Keratinocyte (primary cell): ENCODE results near the gene SEPHS2. TPM values are rescaled to one million over a fixed set of nuclear protein-coding genes. Genes with fewer than 3 reads are reported as not detected.
"Not testable (repeated sequence)": the region's sequence is repeated elsewhere in the genome, so short reads cannot be mapped to it uniquely, and the experiment has no call there.

ENCODE experiments used
- DNase-seq: peaks from one replicate; pipeline ENCODE4 v3.0.0-alpha.2; 2011; ENCODE audit warnings: low read depth, missing footprints, low spot score
- FAIRE-seq: peaks from 2 replicates; lab custom pipeline; 2011; peaks lifted over from hg19 to GRCh38; lab: Jason Lieb, UNC
- H2AFZ ChIP-seq: 2 replicates; pipeline ENCODE4 v1.6.0; 2012; ENCODE audit warnings: low read length, control low read depth, inconsistent platforms; ENCODE audit not compliant: control insufficient read depth
- H3K27ac ChIP-seq: 2 replicates; pipeline ENCODE4 v1.5.1; 2011; ENCODE audit warnings: low read length; ENCODE audit not compliant: control insufficient read depth, insufficient read depth
- H3K27me3 ChIP-seq: 3 replicates; pipeline ENCODE4 v1.6.0; 2011; ENCODE audit warnings: low read length; ENCODE audit not compliant: control insufficient read depth, insufficient read depth; ENCODE audit errors: extremely low read depth
- H3K36me3 ChIP-seq, 2 experiments: 2 replicates in 1 of 2; 3 replicates in 1 of 2; pipeline ENCODE4 v1.5.1; 2011; ENCODE audit warnings: low read length in 2 of 2, mild to moderate bottlenecking in 1 of 2; ENCODE audit not compliant: control insufficient read depth in 2 of 2, insufficient read depth in 2 of 2; ENCODE audit errors: extremely low read depth in 1 of 2
- H3K4me1 ChIP-seq: 3 replicates; pipeline ENCODE4 v1.5.1; 2011; ENCODE audit warnings: low read length; ENCODE audit not compliant: control insufficient read depth, insufficient read depth; ENCODE audit errors: extremely low read depth
- H3K4me2 ChIP-seq: 3 replicates; pipeline ENCODE4 v1.6.0; 2011; ENCODE audit warnings: low read depth, low read length; ENCODE audit not compliant: control insufficient read depth, insufficient read depth; ENCODE audit errors: extremely low read depth
- H3K4me3 ChIP-seq, 3 experiments: fragments of 200-600 bp in 1 of 3; sonication (generic) in 1 of 3; 2 replicates in 2 of 3; 3 replicates in 1 of 3; pipeline ENCODE4 v1.5.1; 2011 to 2016; ENCODE audit warnings: low read length in 3 of 3, mild to moderate bottlenecking in 3 of 3, control low read depth in 2 of 3, inconsistent platforms in 1 of 3, low read depth in 1 of 3, mixed read lengths in 1 of 3, mixed run types in 1 of 3, moderate library complexity in 1 of 3; ENCODE audit not compliant: control insufficient read depth in 2 of 3, insufficient read depth in 2 of 3; ENCODE audit errors: extremely low read depth in 1 of 3
- H3K79me2 ChIP-seq: 2 replicates; pipeline ENCODE4 v1.6.0; 2012; ENCODE audit warnings: low read length; ENCODE audit not compliant: control insufficient read depth, insufficient read depth
- H3K9ac ChIP-seq: 3 replicates; pipeline ENCODE4 v1.6.0; 2011; ENCODE audit warnings: low read length; ENCODE audit not compliant: control insufficient read depth, insufficient read depth; ENCODE audit errors: extremely low read depth
- H3K9me1 ChIP-seq: 3 replicates; pipeline ENCODE4 v1.6.0; 2011; ENCODE audit warnings: low read length; ENCODE audit not compliant: control insufficient read depth, insufficient read depth; ENCODE audit errors: extremely low read depth
- H3K9me3 ChIP-seq: 2 replicates; pipeline ENCODE4 v1.5.1; 2012; ENCODE audit warnings: low read depth, low read length; ENCODE audit not compliant: control insufficient read depth
- H4K20me1 ChIP-seq: 3 replicates; pipeline ENCODE4 v1.6.0; 2011; ENCODE audit warnings: low read length; ENCODE audit not compliant: control insufficient read depth, insufficient read depth; ENCODE audit errors: extremely low read depth
- EZH2 ChIP-seq: IDR thresholded peaks from one replicate; pipeline ENCODE4 v1.6.1; 2012; ENCODE audit warnings: inconsistent platforms, mild to moderate bottlenecking, low read length, moderate library complexity
- dilution Hi-C: fragments of 300-500 bp; cut with MboI; formaldehyde crosslinking; loops from one replicate; pipeline ENCODE4 v1.7.0; 2020; ENCODE audit warnings: low sequenced_read_pairs; ENCODE audit not compliant: extremely low pct_ligation_motif_present
- polyA plus RNA-seq, 5 experiments: library from polyadenylated mRNA; depleted of rRNA in 3 of 5; stranded (reverse) in 3 of 5; stranded (forward) in 1 of 5; unstranded in 1 of 5; fragments of >200 nt; gene quantifications; 1 replicate in 1 of 5; 2 replicates in 3 of 5; 3 replicates in 1 of 5; pipeline versions ENCODE4 v1.2.1 to v1.2.3, GENCODE V29; 2011 to 2012; ENCODE audit warnings: missing spikeins in 2 of 5, low read depth in 1 of 5, low replicate concordance in 1 of 5
- TF ChIP-seq, protein P1 (sequence below), 3 experiments: IDR thresholded peaks in 1 of 3; conservative IDR thresholded peaks in 1 of 3; optimal IDR thresholded peaks in 1 of 3; 2 replicates in 2 of 3; 3 replicates in 1 of 3; pipeline versions ENCODE3 to v1.5.1; 2011; ENCODE audit warnings: low read length in 3 of 3, mild to moderate bottlenecking in 3 of 3, moderate library complexity in 2 of 3, control low read depth in 1 of 3, inconsistent platforms in 1 of 3; ENCODE audit not compliant: insufficient read depth in 2 of 3; ENCODE audit errors: extremely low read depth in 1 of 3

Gene SEPHS2
- polyA plus RNA-seq, 1 donor (not counting 4 experiments of a cell fraction or from before 2014, with no cell fraction given): 36.5 TPM

DNA sequence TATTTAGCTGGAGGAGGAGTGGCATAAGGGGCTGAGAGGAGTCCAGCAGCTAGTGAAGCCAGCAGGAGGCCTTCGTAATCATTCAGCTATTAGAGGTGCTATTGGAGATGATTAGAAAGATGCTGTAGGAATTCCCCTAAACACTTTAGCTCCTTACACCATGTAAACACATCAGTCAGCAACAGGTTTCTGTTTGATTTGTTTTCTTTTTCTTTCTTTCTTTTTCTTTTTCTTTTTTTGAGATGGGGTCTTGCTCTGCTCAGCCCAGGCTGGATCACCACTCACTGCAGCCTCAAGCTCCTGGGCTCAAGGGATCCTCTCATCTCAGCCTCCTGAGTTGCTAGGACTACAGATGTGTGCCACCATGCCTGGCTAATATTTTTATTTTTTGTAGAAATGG is 10.6 kb upstream of the SEPHS2 start:
- DNase-seq (no peak), FAIRE-seq (no peak)
- Histone ChIP-seq H3K9me1 (no peaks in the 10 kb centered on the region), H3K79me2 (no peaks in the 10 kb centered on the region), H3K9me3 (no peaks in the 10 kb centered on the region), H3K36me3 (no peaks in the 10 kb centered on the region), H3K4me1 (no peaks in the 10 kb centered on the region), H3K27ac (no peak overlapping the region), H3K9ac (no peak overlapping the region), H3K4me2 (no peak overlapping the region), H3K4me3 (no peak overlapping the region), H2AFZ (no peak overlapping the region), H4K20me1 (no peaks in the 10 kb centered on the region), H3K27me3 (no peaks in the 10 kb centered on the region)
- TF ChIP-seq, protein P1, sequence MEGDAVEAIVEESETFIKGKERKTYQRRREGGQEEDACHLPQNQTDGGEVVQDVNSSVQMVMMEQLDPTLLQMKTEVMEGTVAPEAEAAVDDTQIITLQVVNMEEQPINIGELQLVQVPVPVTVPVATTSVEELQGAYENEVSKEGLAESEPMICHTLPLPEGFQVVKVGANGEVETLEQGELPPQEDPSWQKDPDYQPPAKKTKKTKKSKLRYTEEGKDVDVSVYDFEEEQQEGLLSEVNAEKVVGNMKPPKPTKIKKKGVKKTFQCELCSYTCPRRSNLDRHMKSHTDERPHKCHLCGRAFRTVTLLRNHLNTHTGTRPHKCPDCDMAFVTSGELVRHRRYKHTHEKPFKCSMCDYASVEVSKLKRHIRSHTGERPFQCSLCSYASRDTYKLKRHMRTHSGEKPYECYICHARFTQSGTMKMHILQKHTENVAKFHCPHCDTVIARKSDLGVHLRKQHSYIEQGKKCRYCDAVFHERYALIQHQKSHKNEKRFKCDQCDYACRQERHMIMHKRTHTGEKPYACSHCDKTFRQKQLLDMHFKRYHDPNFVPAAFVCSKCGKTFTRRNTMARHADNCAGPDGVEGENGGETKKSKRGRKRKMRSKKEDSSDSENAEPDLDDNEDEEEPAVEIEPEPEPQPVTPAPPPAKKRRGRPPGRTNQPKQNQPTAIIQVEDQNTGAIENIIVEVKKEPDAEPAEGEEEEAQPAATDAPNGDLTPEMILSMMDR (optimal IDR thresholded peaks at IDR 0.05 in 1 of 3, IDR thresholded peaks at IDR 0.05 in 1 of 3, conservative IDR thresholded peaks at IDR 0.05 in 1 of 3; ENCODE audit: extremely low read depth in 1 of 3, insufficient read depth in 2 of 3, low read length in 3 of 3): no peak
- dilution Hi-C loops: no loop called here

DNA sequence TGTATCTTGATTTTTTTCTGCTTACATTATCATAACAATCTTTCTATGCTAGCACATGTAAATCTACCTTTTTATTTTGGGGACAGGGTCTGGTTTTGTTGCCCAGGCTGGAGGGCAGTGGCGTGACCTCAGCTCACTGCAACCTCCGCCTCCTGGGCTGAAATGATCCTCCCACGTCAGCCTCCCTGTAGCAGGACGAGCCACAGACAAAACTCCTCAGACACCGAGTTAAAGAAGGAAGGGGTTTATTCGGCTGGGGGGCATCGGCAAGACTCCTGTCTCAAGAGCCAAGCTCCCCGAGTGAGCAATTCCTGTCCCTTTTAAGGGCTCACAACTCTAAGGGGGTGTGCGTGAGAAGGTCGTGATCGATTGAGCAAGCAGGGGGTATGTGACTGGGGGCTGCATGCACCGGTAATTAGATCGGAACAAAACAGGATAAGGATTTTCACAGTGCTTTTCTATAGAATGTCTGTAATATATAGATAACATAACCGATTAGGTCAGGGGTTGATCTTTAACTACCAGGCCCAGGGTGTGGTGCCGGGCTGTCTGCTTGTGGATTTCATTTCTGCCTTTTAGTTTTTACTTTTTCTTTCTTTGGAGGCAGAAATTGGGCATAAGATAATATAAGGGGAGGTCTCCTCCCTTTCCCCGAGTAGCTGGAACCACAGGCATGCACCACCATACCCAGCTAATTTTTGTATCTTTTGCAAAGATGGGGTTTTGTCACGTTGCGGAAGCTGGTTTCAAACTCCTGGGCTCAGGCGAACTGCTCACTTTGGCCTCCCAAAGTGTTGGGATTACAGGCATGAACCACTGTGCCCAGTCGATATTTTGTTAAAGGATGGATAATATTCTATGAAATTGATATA is 7.3 kb upstream of the SEPHS2 start:
- dilution Hi-C loops, FAIRE-seq, H2AFZ ChIP-seq: not testable (repeated sequence)

DNA sequence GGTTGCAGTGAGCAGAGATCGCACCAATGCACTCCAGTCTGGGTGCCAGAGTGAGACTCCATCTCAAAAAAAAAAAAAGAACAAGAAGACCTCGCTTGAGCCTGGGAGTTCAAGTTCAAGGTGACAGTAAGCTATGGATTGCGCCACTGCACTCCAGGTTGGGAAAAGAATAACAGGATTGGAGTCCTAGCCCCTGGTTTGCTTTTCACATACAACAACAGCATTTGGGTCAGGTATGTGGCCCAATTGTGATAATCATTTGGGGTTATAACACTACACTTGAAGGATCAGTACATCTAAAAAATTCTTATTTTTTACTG is 3.4 kb upstream of the SEPHS2 start:
- TF ChIP-seq EZH2: no peak
- TF ChIP-seq, protein P1 (optimal IDR thresholded peaks at IDR 0.05 in 1 of 3, IDR thresholded peaks at IDR 0.05 in 1 of 3, conservative IDR thresholded peaks at IDR 0.05 in 1 of 3; ENCODE audit: extremely low read depth in 1 of 3, insufficient read depth in 2 of 3, low read length in 3 of 3): no peak
- dilution Hi-C loops: no loop called here
- no peak overlapping the region for H3K4me3 ChIP-seq
- no peak overlapping the region for H3K4me2 ChIP-seq
- no peak for FAIRE-seq
- no peaks in the 10 kb centered on the region for H4K20me1 ChIP-seq
- H3K9me3 ChIP-seq: no peaks in the 10 kb centered on the region
- DNase-seq: no peak
- no peaks in the 10 kb centered on the region for H3K27me3 ChIP-seq
- peaks cover 12% of the 10 kb centered on the region for H3K79me2 ChIP-seq
- H3K27ac ChIP-seq: no peak overlapping the region
- H3K9me1 ChIP-seq: no peaks in the 10 kb centered on the region
- no peak overlapping the region for H3K9ac ChIP-seq
- no peak overlapping the region for H2AFZ ChIP-seq
- H3K4me1 ChIP-seq: peaks cover 16% of the 10 kb centered on the region
- H3K36me3 ChIP-seq: peaks cover 0 to 6% of the 10 kb centered on the region in 2 experiments

More for the DNA sequence above, 7.3 kb upstream of the SEPHS2 start:
- not testable (repeated sequence) for H3K36me3 ChIP-seq, H3K27ac ChIP-seq, H3K79me2 ChIP-seq, H3K9me1 ChIP-seq, H3K9ac ChIP-seq, DNase-seq, H3K27me3 ChIP-seq, H4K20me1 ChIP-seq, H3K9me3 ChIP-seq, H3K4me3 ChIP-seq, H3K4me1 ChIP-seq, H3K4me2 ChIP-seq
